OCI-LY1 (cell line): ENCODE data around the gene RGCC.

Experiments used
- CTCF ChIP-seq: fragments of 200-600 bp; sonication (generic), shearing (Covaris generic); IDR thresholded peaks from 2 replicates; pipeline ENCODE4 v1.5.1; 2017; ENCODE audit warnings: mild to moderate bottlenecking, antibody characterized with exemption, low read length, moderate library complexity, mixed read lengths
- EZH2 ChIP-seq: fragments of 200-600 bp; sonication (generic), shearing (Covaris generic); IDR thresholded peaks from 2 replicates; pipeline ENCODE4 v1.8.0; 2017; ENCODE audit warnings: borderline replicate concordance, mixed run types, mild to moderate bottlenecking, antibody characterized with exemption, low read length, moderate library complexity, mixed read lengths

- TF ChIP-seq CTCF (no peak), EZH2 (no peak)
Observed at GRCh38 chr13:41418731-41419130, 38.6 kb upstream of the RGCC start.
